Adrenal gland (tissue), 5 donors: ENCODE data around the gene OR51B4.

Experiments
- CTCF ChIP-seq, 6 experiments: fragments of 450-650 bp in 4 of 6; fragments of 200-600 bp in 2 of 6; sonication (generic) in 1 of 6; IDR thresholded peaks; 1 replicate in 5 of 6; 2 replicates in 1 of 6; pipeline versions ENCODE4 v1.5.1 to v1.8.0; 2016 to 2021; ENCODE audit warnings: antibody characterized with exemption in 6 of 6, mild to moderate bottlenecking in 2 of 6, moderate library complexity in 1 of 6
- POLR2A ChIP-seq, 2 donors: fragments of 450-650 bp; IDR thresholded peaks; one replicate each; pipeline ENCODE4 v1.6.1; 2017; ENCODE audit warnings: antibody characterized with exemption in 2 of 2, mild to moderate bottlenecking in 2 of 2, moderate library complexity in 1 of 2
- donor health status: DM: no; HTN: no; CAD: no.

- TF ChIP-seq CTCF (IDR thresholded peaks at IDR 0.05) (no peak), POLR2A (IDR thresholded peaks at IDR 0.05) (no peak)
These were observed 33.4 kb upstream of the OR51B4 start for GRCh38 chr11:5335170-5335569.
